PC-9 (cell line): ENCODE data around the gene SPATA20. TPM values are rescaled to one million over a fixed set of nuclear protein-coding genes. Genes with fewer than 3 reads are reported as not detected.
A peak's percentile ranks its signal among the peaks of the same experiment; 100 is the strongest.

Experiments used
- BruUV-seq: library from RNA; stranded (reverse); fragments of 400-500 nt; replicated peaks from 2 replicates; lab custom pipeline; 2021; lab: Mats Ljungman, UMichigan
- CTCF ChIA-PET: fragments of 300-600 bp; sonication (Branson Sonifier 250); formaldehyde crosslinking; loops from one replicate; lab custom pipeline; 2022; ENCODE audit warnings: antibody characterized with exemption; lab: Charles Lee
- POLR2A ChIA-PET: fragments of 300-600 bp; sonication (Branson Sonifier 250); formaldehyde crosslinking; loops from one replicate; lab custom pipeline; 2022; ENCODE audit warnings: antibody characterized with exemption; ENCODE audit not compliant: unreplicated experiment; lab: Charles Lee
- DNase-seq, 2 experiments: peaks; one replicate each; pipeline versions ENCODE4 v3.0.0 to v3.0.0-alpha.2; 2015 to 2022; ENCODE audit warnings: mixed read lengths in 1 of 2
- H2AFZ ChIP-seq: fragments of 200-600 bp; sonication (generic); 2 replicates; pipeline ENCODE4 v1.8.1; 2017; ENCODE audit warnings: antibody characterized with exemption
- H3F3A ChIP-seq: fragments of 200-600 bp; sonication (generic); 2 replicates; pipeline ENCODE4 v1.8.1; 2017; ENCODE audit warnings: antibody characterized with exemption, mild to moderate bottlenecking, low read depth; ENCODE audit not compliant: insufficient read depth
- H3K27ac ChIP-seq: fragments of 200-600 bp; sonication (generic); 2 replicates; pipeline ENCODE4 v1.6.1; 2016; ENCODE audit warnings: mixed run types
- H3K27me3 ChIP-seq: fragments of 200-600 bp; sonication (generic); 2 replicates; pipeline ENCODE4 v1.6.1; 2016; ENCODE audit warnings: low read depth, mixed run types; ENCODE audit not compliant: insufficient read depth
- H3K36me3 ChIP-seq: fragments of 200-600 bp; sonication (generic); 2 replicates; pipeline ENCODE4 v1.6.1; 2016; ENCODE audit warnings: low read depth, mixed run types
- H3K4me1 ChIP-seq: fragments of 200-600 bp; sonication (generic); replicated peaks from 2 replicates; pipeline ENCODE4 v1.6.1; 2016; ENCODE audit warnings: mixed run types; ENCODE audit not compliant: insufficient read depth
- H3K4me2 ChIP-seq: fragments of 200-600 bp; sonication (generic); 2 replicates; pipeline ENCODE4 v1.6.1; 2017; ENCODE audit warnings: mixed run types
- H3K4me3 ChIP-seq: fragments of 200-600 bp; sonication (generic); 2 replicates; pipeline ENCODE4 v1.6.1; 2016; ENCODE audit warnings: mixed run types
- H3K79me2 ChIP-seq: fragments of 200-600 bp; sonication (generic); 2 replicates; pipeline ENCODE4 v1.6.1; 2017; ENCODE audit warnings: low read depth, mixed run types
- H3K9me2 ChIP-seq: fragments of 200-600 bp; sonication (generic); 2 replicates; pipeline ENCODE4 v1.8.1; 2017; ENCODE audit warnings: mild to moderate bottlenecking; ENCODE audit not compliant: insufficient read depth
- H3K9me3 ChIP-seq: fragments of 200-600 bp; sonication (generic); 2 replicates; pipeline ENCODE4 v1.8.1; 2016; ENCODE audit warnings: low read depth; ENCODE audit not compliant: insufficient read depth
- H4K20me1 ChIP-seq: fragments of 200-600 bp; sonication (generic); 2 replicates; pipeline ENCODE4 v1.8.1; 2017; ENCODE audit not compliant: insufficient read depth
- CTCF ChIP-seq: fragments of 200-600 bp; sonication (generic); conservative IDR thresholded peaks from 2 replicates; pipeline ENCODE4 v1.6.1; 2017; ENCODE audit warnings: mixed run types, antibody characterized with exemption, mild to moderate bottlenecking, moderate library complexity
- EZH2 ChIP-seq: fragments of 200-600 bp; sonication (generic); IDR thresholded peaks from 2 replicates; pipeline ENCODE4 v1.8.0; 2017; ENCODE audit warnings: antibody characterized with exemption, low read depth
- intact Hi-C: fragments of 100-400 bp; cut with micrococcal nuclease; formaldehyde crosslinking; loops from one replicate; pipeline ENCODE4 v1.10.0; 2022; ENCODE audit not compliant: unreplicated experiment
- total RNA-seq: library from RNA; stranded (reverse); gene quantifications from 2 replicates; pipeline ENCODE4 v1.2.3, GENCODE V29; 2021

SPATA20 gene
- total RNA-seq, 1 experiment from 2014 or later = 41.5 TPM

GRCh38 chr17:50549969-50550368, 3.0 kb downstream of the SPATA20 start:
- Histone ChIP-seq H3K4me2 (no peak overlapping the region), H3K4me3 (no peak overlapping the region), H4K20me1 (no peaks in the 10 kb centered on the region), H3K9me3 (no peaks in the 10 kb centered on the region), H3F3A (no peaks in the 10 kb centered on the region), H2AFZ (no peak overlapping the region), H3K79me2 (no peaks in the 10 kb centered on the region), H3K9me2 (no peaks in the 10 kb centered on the region), H3K27me3 (no peaks in the 10 kb centered on the region), H3K27ac (no peak overlapping the region), H3K4me1 (peaks cover 8% of the 10 kb centered on the region), H3K36me3 (no peaks in the 10 kb centered on the region)
- ChIA-PET POLR2A (interaction anchor here (0.5 kb wide), 1 partner anchor 11 kb away, joined by 3 read pairs; the partner anchor contains the start of gene CACNA1G), CTCF (interaction anchor here (0.6 to 1.2 kb wide), 2 partner anchors 76 to 156 kb away, joined by 6 to 17 read pairs; no protein-coding TSS in a partner anchor)
- TF ChIP-seq CTCF = no peak
- TF ChIP-seq EZH2 = no peak
- no peak for DNase-seq
- no TSS peak for BruUV-seq
- intact Hi-C loops = loop anchor here (5.0 to 10.0 kb wide), 2 partner anchors 232 to 405 kb away; no protein-coding TSS in a partner anchor

GRCh38 chr17:50550661-50551432, 3.9 kb downstream of the SPATA20 start:
- no peaks in the 10 kb centered on the region for H4K20me1 ChIP-seq
- no peak overlapping the region for H2AFZ ChIP-seq
- peaks cover 8% of the 10 kb centered on the region for H3K4me1 ChIP-seq
- H3K4me2 ChIP-seq = no peak overlapping the region
- H3K79me2 ChIP-seq = no peaks in the 10 kb centered on the region
- no peaks in the 10 kb centered on the region for H3F3A ChIP-seq
- CTCF ChIA-PET = interaction anchor here (0.7 to 1.2 kb wide), 4 partner anchors 47 to 86 kb away, joined by 3 to 6 read pairs (median 4); no protein-coding TSS in a partner anchor
- H3K27ac ChIP-seq = no peak overlapping the region
- no peaks in the 10 kb centered on the region for H3K36me3 ChIP-seq
- peak in 1 of 2 experiments; percentile 62 for DNase-seq
- H3K9me2 ChIP-seq = no peaks in the 10 kb centered on the region
- TF ChIP-seq CTCF (peak; percentile 79), EZH2 (no peak)
- H3K9me3 ChIP-seq = no peaks in the 10 kb centered on the region
- POLR2A ChIA-PET = no interaction called here
- no peaks in the 10 kb centered on the region for H3K27me3 ChIP-seq
- no TSS peak for BruUV-seq
- H3K4me3 ChIP-seq = no peak overlapping the region
- intact Hi-C loops = no loop called here

GRCh38 chr17:50551433-50551815, 4.5 kb downstream of the SPATA20 start:
- Histone ChIP-seq H3K4me1 (peaks cover 8% of the 10 kb centered on the region), H3K9me2 (no peaks in the 10 kb centered on the region), H3K27me3 (no peaks in the 10 kb centered on the region), H2AFZ (no peak overlapping the region), H3K36me3 (no peaks in the 10 kb centered on the region), H3K9me3 (no peaks in the 10 kb centered on the region), H3K27ac (no peak overlapping the region), H3F3A (no peaks in the 10 kb centered on the region), H3K4me2 (no peak overlapping the region), H3K4me3 (no peak overlapping the region), H3K79me2 (no peaks in the 10 kb centered on the region), H4K20me1 (no peaks in the 10 kb centered on the region)
- ChIA-PET CTCF (interaction anchor here (1.1 to 1.2 kb wide), 3 partner anchors 74 to 85 kb away, joined by 3 to 6 read pairs (median 3); no protein-coding TSS in a partner anchor), POLR2A (no interaction called here)
- no peak for DNase-seq
- TF ChIP-seq CTCF = no peak
- TF ChIP-seq EZH2 = no peak
- BruUV-seq = no TSS peak
- intact Hi-C loops = no loop called here
